Head of caudate nucleus (tissue), 42 donors: ENCODE measurements around the gene PKDCC.
A peak's percentile ranks its signal among the peaks of the same experiment; 100 is the strongest.

Source experiments
- DNase-seq, 42 donors: peaks; one replicate each; pipeline versions ENCODE4 v3.0.0 to v3.0.0-alpha.2; 2020 to 2021; ENCODE audit warnings: mixed read lengths in 7 of 42
- intact Hi-C: fragments of 100-400 bp; cut with DNase I; formaldehyde crosslinking; loops from one replicate; pipeline ENCODE4 v1.15.0; 2022

The PKDCC gene

GRCh38 chr2:42098571-42099437 is 51.0 kb downstream of the PKDCC start:
- DNase-seq, result peak in 4 of 42 donors; percentile 12 to 35 (median 26)
- intact Hi-C loops, result loop anchor here (10.0 kb wide), 1 partner anchor 266 kb away; the partner anchor contains the start of gene COX7A2L

GRCh38 chr2:42099438-42100173 is 51.8 kb downstream of the PKDCC start:
- no peak for DNase-seq

GRCh38 chr2:42100683-42101205 is 52.9 kb downstream of the PKDCC start:
- intact Hi-C loops, result loop anchor here (5.0 kb wide), 1 partner anchor 67 kb away; the partner anchor contains the start of gene EML4
- DNase-seq, result no peak

More at GRCh38 chr2:42099438-42100173, 51.8 kb downstream of the PKDCC start:
- intact Hi-C loops, result loop anchor here (5.0 to 10.0 kb wide), 2 partner anchors 68 to 265 kb away; partner anchors contain the start of genes COX7A2L and EML4

GRCh38 chr2:42101206-42102023 is 53.6 kb downstream of the PKDCC start:
- peak in 37 of 42 donors; percentile 32 to 76 (median 54) for DNase-seq
- intact Hi-C loops, result loop anchor here (5.0 kb wide), 1 partner anchor 66 kb away; the partner anchor contains the start of gene EML4

- DNase-seq, result peak in 29 of 42 donors; percentile 19 to 64 (median 40)
- intact Hi-C loops, result loop anchor here (5.0 kb wide), 1 partner anchor 65 kb away; the partner anchor contains the start of gene EML4
These were observed 54.3 kb downstream of the PKDCC start for GRCh38 chr2:42102024-42102590.

GRCh38 chr2:42102591-42103450 is 55.0 kb downstream of the PKDCC start:
- DNase-seq, result peak in 5 of 42 donors; percentile 12 to 42 (median 34)

GRCh38 chr2:42103829-42104228 is 56.0 kb downstream of the PKDCC start:
- intact Hi-C loops, result loop anchor here (5.0 kb wide), 1 partner anchor 63 kb away; the partner anchor contains the start of gene EML4
- no peak for DNase-seq

More at GRCh38 chr2:42102591-42103450, 55.0 kb downstream of the PKDCC start:
- intact Hi-C loops, result loop anchor here (5.0 kb wide), 1 partner anchor 64 kb away; the partner anchor contains the start of gene EML4

- no peak for DNase-seq
- intact Hi-C loops, result loop anchor here (5.0 kb wide), 1 partner anchor 63 kb away; the partner anchor contains the start of gene EML4
These were observed 56.8 kb downstream of the PKDCC start for GRCh38 chr2:42104621-42105020.

GRCh38 chr2:42105330-42106256 is 57.8 kb downstream of the PKDCC start:
- intact Hi-C loops, result no loop called here
- DNase-seq, result peak in 3 of 42 donors; percentile 31 to 57 (median 54)

GRCh38 chr2:42106257-42106816 is 58.5 kb downstream of the PKDCC start:
- DNase-seq, result no peak
- intact Hi-C loops, result no loop called here

GRCh38 chr2:42107249-42108042 is 59.6 kb downstream of the PKDCC start:
- no peak for DNase-seq
- intact Hi-C loops, result no loop called here
